Measurements from ENCODE around the gene SREK1IP1.
A peak's percentile ranks its signal among the peaks of the same experiment; 100 is the strongest.
"Not testable (repeated sequence)": the region's sequence is repeated elsewhere in the genome, so short reads cannot be mapped to it uniquely, and the experiment has no call there.

The SREK1IP1 gene

DNA sequence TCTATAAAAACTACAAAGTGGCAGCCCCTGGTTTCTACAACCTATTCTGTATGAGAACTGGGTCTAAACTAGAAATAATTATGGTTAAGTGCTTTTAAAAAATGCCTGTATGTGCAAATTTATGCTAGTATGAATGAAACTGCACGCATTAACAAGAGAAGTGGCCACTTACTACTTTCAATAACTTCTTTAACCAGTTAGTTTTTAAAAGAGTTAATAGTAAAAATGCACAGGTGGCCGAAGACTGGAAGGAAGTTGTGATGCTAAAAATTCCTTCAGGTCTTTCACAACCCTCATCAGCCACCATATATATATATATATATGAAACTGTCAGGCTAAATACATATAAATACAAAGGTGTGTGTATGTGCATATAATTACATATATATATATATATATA lies 41.3 kb downstream of the SREK1IP1 start:
- H3K4me3 ChIP-seq (ENCODE audit: insufficient read depth, low read depth, low read length) = no peak overlapping the region
- H3K27ac ChIP-seq (ENCODE audit: insufficient read depth, low read depth, low read length, poor library complexity, severe bottlenecking) = no peak overlapping the region
- WGBS, 2 experiments = 100% methylated on average over 1 of the region's 2 CpGs; no CpG with 5 or more reads in 1 of the 2 experiments
- H3K27me3 ChIP-seq (ENCODE audit: control insufficient read depth, insufficient read depth, low read length, poor library complexity, severe bottlenecking) = no peaks in the 10 kb centered on the region
- no peaks in the 10 kb centered on the region for H3K4me1 ChIP-seq (ENCODE audit: control insufficient read depth, insufficient read depth, low read length)
- peaks cover 4% of the 10 kb centered on the region for H3K36me3 ChIP-seq (ENCODE audit: control insufficient read depth, insufficient read depth, low read length)
- H3K9me3 ChIP-seq (ENCODE audit: control insufficient read depth, low read length) = no peaks in the 10 kb centered on the region

DNA sequence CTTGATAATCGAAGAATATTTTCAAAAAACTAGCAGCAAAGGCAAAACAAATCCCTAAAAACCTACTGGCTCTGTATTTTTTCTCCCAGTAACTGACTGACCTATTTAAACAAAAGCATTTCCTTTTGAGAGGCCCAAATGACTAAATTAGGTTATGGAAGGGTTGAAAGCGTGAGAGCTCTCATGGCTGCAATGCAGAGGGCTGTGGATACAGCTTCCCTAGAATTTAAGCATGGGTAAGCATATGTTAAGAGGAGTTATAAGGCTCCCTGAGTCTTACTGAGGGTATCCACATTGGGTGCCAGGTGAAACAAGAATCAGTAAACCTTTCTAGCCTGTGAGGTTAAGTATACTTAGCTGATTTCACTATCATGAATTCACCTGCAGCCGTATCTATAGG lies 45.9 kb downstream of the SREK1IP1 start:
- 92 to 94% methylated on average over 3 of the region's 3 CpGs for WGBS, 2 experiments
- H3K9me3 ChIP-seq (ENCODE audit: control insufficient read depth, low read length) = no peaks in the 10 kb centered on the region
- no peaks in the 10 kb centered on the region for H3K4me1 ChIP-seq (ENCODE audit: control insufficient read depth, insufficient read depth, low read length)
- no peak overlapping the region for H3K27ac ChIP-seq (ENCODE audit: insufficient read depth, low read depth, low read length, poor library complexity, severe bottlenecking)
- H3K27me3 ChIP-seq (ENCODE audit: control insufficient read depth, insufficient read depth, low read length, poor library complexity, severe bottlenecking) = no peaks in the 10 kb centered on the region
- H3K36me3 ChIP-seq (ENCODE audit: control insufficient read depth, insufficient read depth, low read length) = peaks cover 4% of the 10 kb centered on the region
- H3K4me3 ChIP-seq (ENCODE audit: insufficient read depth, low read depth, low read length) = no peak overlapping the region

DNA sequence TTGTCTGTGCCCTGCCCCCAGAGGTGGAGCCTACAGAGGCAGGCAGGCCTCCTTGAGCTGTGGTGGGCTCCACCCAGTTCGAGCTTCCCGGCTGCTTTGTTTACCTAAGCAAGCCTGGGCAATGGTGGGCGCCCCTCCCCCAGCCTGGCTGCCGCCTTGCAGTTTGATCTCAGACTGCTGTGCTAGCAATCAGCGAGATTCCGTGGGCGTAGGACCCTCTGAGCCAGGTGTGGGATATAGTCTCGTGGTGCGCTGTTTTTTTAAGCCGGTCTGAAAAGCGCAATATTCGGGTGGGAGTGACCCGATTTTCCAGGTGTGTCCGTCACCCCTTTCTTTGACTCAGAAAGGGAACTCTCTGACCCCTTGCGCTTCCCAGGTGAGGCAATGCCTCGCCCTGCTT lies 54.0 kb downstream of the SREK1IP1 start:
- H3K4me1 ChIP-seq (ENCODE audit: control insufficient read depth, insufficient read depth, low read length); H3K36me3 ChIP-seq (ENCODE audit: control insufficient read depth, insufficient read depth, low read length); H3K4me3 ChIP-seq (ENCODE audit: insufficient read depth, low read depth, low read length); H3K27ac ChIP-seq (ENCODE audit: insufficient read depth, low read depth, low read length, poor library complexity, severe bottlenecking); H3K9me3 ChIP-seq (ENCODE audit: control insufficient read depth, low read length); H3K27me3 ChIP-seq (ENCODE audit: control insufficient read depth, insufficient read depth, low read length, poor library complexity, severe bottlenecking): not testable (repeated sequence)
- WGBS, 2 experiments = 71 to 87% methylated on average over 10 to 14 of the region's 16 CpGs

DNA sequence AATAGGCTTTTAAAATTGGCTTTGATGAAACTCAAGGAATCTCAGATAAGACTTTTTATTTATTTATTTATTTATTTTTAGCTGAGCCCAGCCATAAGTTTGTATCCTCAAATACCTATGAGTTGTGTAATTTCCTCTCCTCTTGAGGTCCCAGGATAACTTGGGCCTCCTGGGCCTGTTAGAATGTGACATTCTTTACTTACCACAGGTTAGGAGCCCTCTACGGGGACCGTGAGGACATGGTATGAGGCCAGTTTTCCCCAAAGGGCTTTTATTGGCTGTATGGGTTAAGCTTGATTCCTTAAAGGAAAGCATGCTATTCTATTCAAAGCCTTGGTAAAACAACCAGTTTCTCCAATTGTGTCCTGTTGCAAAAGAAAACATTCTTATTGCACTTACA lies 61.3 kb downstream of the SREK1IP1 start:
- Histone ChIP-seq H3K4me1 (ENCODE audit: control insufficient read depth, insufficient read depth, low read length) (no peaks in the 10 kb centered on the region), H3K36me3 (ENCODE audit: control insufficient read depth, insufficient read depth, low read length) (no peaks in the 10 kb centered on the region), H3K27ac (ENCODE audit: insufficient read depth, low read depth, low read length, poor library complexity, severe bottlenecking) (no peak overlapping the region), H3K4me3 (ENCODE audit: insufficient read depth, low read depth, low read length) (no peak overlapping the region), H3K9me3 (ENCODE audit: control insufficient read depth, low read length) (no peaks in the 10 kb centered on the region), H3K27me3 (ENCODE audit: control insufficient read depth, insufficient read depth, low read length, poor library complexity, severe bottlenecking) (no peaks in the 10 kb centered on the region)
- WGBS, 2 experiments = 94% methylated on average over 2 of the region's 2 CpGs

DNA sequence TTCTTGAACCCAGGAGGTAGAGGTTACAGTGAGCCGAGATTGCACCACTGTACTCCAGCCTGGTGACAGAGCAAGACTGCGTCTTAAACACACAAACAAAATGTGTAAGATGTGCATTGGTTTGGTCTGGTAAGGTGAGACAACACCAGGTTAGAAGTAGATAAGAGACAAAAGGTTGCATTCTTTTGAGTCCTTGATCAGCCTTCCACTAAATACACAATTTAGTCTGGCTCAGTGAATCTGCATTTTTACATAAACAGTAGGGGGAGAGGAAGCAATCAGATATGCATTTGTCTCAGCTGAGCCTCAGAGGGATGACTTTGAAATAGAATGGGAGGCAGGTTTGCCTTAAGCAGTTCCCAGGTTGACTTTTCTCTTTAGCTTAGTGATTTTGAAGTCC lies 62.4 kb downstream of the SREK1IP1 start:
- H3K27me3 ChIP-seq (ENCODE audit: control insufficient read depth, insufficient read depth, low read length, poor library complexity, severe bottlenecking); H3K4me1 ChIP-seq (ENCODE audit: control insufficient read depth, insufficient read depth, low read length); H3K27ac ChIP-seq (ENCODE audit: insufficient read depth, low read depth, low read length, poor library complexity, severe bottlenecking); H3K4me3 ChIP-seq (ENCODE audit: insufficient read depth, low read depth, low read length); H3K36me3 ChIP-seq (ENCODE audit: control insufficient read depth, insufficient read depth, low read length); H3K9me3 ChIP-seq (ENCODE audit: control insufficient read depth, low read length): not testable (repeated sequence)
- WGBS, 2 experiments = 40 to 41% methylated on average over 2 of the region's 2 CpGs

DNA sequence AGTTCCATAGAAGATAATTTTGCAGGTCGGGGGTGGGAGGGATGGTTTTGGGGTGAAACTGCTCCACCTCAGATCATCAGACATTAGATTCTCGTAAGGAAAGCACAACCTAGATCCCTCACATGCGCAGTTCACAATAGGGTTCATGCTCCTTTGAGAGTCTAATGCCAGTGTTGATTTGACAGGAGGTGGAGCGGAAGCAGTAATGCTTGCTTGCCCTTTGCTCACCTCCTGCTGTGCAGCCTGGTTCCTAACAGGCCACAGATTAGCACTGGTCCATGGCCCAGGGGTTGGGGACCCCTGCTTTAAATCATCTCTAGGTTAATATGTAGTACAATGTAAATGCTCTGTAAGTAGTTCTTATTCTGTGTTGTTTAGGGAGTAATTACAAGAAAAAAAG lies 67.7 kb downstream of the SREK1IP1 start:
- no peak overlapping the region for H3K4me3 ChIP-seq (ENCODE audit: insufficient read depth, low read depth, low read length)
- no peaks in the 10 kb centered on the region for H3K27me3 ChIP-seq (ENCODE audit: control insufficient read depth, insufficient read depth, low read length, poor library complexity, severe bottlenecking)
- 93 to 94% methylated on average over 4 of the region's 4 CpGs for WGBS, 2 experiments
- H3K9me3 ChIP-seq (ENCODE audit: control insufficient read depth, low read length) = no peaks in the 10 kb centered on the region
- H3K4me1 ChIP-seq (ENCODE audit: control insufficient read depth, insufficient read depth, low read length) = no peaks in the 10 kb centered on the region
- H3K36me3 ChIP-seq (ENCODE audit: control insufficient read depth, insufficient read depth, low read length) = peaks cover 2% of the 10 kb centered on the region
- H3K27ac ChIP-seq (ENCODE audit: insufficient read depth, low read depth, low read length, poor library complexity, severe bottlenecking) = no peak overlapping the region

DNA sequence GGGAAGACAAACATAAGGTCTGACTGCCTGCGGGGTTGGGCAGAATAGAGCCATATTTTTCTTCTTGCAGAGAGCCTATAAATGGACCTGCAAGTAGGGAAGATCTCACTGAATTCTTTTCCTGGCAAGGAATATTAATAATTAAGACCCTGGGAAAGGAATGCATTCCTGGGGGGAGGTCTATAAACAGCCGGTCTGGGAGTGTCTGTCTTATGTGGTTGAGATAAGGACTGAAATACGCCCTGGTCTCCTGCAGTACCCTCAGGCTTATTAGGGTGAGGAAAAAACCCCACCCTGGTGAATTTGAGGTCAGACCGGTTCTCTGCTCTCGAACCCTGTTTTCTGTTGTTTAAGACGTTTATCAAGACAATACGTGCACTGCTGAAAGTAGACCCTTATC lies 72.1 kb downstream of the SREK1IP1 start:
- H3K27me3 ChIP-seq (ENCODE audit: control insufficient read depth, insufficient read depth, low read length, poor library complexity, severe bottlenecking); H3K27ac ChIP-seq (ENCODE audit: insufficient read depth, low read depth, low read length, poor library complexity, severe bottlenecking); H3K9me3 ChIP-seq (ENCODE audit: control insufficient read depth, low read length); H3K4me3 ChIP-seq (ENCODE audit: insufficient read depth, low read depth, low read length); H3K4me1 ChIP-seq (ENCODE audit: control insufficient read depth, insufficient read depth, low read length); H3K36me3 ChIP-seq (ENCODE audit: control insufficient read depth, insufficient read depth, low read length): not testable (repeated sequence)
- 93 to 94% methylated on average over 7 of the region's 7 CpGs for WGBS, 2 experiments

DNA sequence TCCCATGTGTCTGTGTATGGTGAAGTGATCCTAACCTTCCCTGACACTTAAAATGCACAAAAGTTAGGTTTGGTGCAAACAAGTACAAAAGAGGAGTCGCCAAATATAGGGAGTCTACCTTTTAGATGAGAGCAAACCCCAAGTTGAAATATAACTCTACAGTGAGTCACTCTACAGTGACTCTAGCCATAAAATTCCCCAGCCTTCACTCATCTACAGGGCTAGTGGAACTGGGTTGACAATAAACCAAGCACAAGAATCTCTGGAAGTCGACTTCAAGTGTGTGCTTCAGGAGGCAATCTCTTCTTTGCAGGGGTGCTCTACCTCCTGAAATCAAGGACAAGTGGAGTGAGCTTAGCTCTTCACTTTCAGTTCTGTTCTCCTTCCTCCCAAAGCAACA lies 74.9 kb downstream of the SREK1IP1 start:
- Histone ChIP-seq H3K4me1 (ENCODE audit: control insufficient read depth, insufficient read depth, low read length) (peaks cover 5% of the 10 kb centered on the region), H3K4me3 (ENCODE audit: insufficient read depth, low read depth, low read length) (no peak overlapping the region), H3K9me3 (ENCODE audit: control insufficient read depth, low read length) (no peaks in the 10 kb centered on the region), H3K27ac (ENCODE audit: insufficient read depth, low read depth, low read length, poor library complexity, severe bottlenecking) (no peak overlapping the region), H3K27me3 (ENCODE audit: control insufficient read depth, insufficient read depth, low read length, poor library complexity, severe bottlenecking) (peaks cover 30% of the 10 kb centered on the region), H3K36me3 (ENCODE audit: control insufficient read depth, insufficient read depth, low read length) (peaks cover 2% of the 10 kb centered on the region)
- WGBS, 2 experiments = 86 to 90% methylated on average over 2 of the region's 2 CpGs

DNA sequence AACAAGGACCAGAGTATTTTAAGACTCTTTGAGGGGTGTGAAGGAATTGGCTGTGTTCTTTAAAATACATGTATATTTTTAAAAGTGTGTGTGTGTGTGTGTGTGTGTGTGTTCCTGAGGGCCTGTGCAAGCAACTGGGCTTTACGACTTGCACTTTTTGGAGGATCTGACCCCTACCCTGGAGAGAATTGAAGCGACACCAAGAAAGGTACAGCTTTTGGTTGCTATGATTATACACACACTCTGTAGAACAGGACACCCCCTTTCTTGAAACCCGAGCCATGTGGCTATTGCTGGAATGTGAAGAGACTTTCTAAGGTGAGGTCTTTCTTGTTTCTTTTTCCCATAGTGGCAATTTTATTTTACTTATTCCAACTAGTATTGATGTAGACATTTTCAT lies 77.2 kb downstream of the SREK1IP1 start:
- WGBS, 2 experiments = 50 to 54% methylated on average over 2 to 3 of the region's 3 CpGs
- H3K27me3 ChIP-seq (ENCODE audit: control insufficient read depth, insufficient read depth, low read length, poor library complexity, severe bottlenecking) = peaks cover 33% of the 10 kb centered on the region
- H3K36me3 ChIP-seq (ENCODE audit: control insufficient read depth, insufficient read depth, low read length) = no peaks in the 10 kb centered on the region
- no peaks in the 10 kb centered on the region for H3K9me3 ChIP-seq (ENCODE audit: control insufficient read depth, low read length)
- H3K4me3 ChIP-seq (ENCODE audit: insufficient read depth, low read depth, low read length) = peak overlapping the region; percentile 53
- H3K4me1 ChIP-seq (ENCODE audit: control insufficient read depth, insufficient read depth, low read length) = peaks cover 5% of the 10 kb centered on the region
- H3K27ac ChIP-seq (ENCODE audit: insufficient read depth, low read depth, low read length, poor library complexity, severe bottlenecking) = no peak overlapping the region

DNA sequence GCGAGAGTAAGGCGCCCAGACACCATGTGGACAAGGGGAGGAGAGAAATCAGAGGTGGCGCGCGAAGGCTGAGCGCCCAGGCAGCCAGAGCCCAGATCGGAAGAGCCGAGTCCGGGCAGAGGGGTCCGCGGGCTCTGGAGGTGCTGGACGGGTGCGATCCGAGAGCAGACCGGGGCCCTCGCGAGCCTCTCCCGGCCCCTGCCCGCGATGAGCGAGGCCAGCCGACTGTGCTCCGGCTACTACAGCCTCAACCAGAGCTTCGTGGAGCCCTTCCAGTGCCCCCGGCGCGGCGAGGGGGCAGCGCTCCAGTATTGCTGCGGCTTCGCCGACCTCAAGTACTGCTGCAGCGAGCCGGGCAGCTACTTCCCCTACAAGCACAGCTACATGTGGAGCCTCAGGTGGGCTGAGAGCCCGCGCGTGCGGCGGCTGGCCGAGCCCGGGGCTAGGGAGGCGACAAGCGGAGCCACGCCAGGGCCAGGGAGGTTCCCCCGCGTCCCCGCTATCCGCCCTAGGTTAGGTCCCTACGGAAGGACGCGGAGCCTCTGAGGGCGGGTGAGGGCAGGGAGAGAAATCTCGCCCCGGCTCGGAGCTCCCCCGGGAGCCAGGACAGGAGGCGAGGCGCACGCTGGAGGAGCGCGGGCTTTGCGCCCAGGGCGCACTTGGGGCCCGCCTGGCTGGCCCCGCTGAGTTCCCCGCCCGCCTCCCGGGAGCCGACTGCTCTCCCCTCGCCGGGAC lies 77.9 kb downstream of the SREK1IP1 start, which contains the start of gene SHISAL2B:
Gene SHISAL2B (plus strand): TSS at position 87 of the 735 bp plus-strand sequence. CDS start 121 bp downstream, at position 208.
- Histone ChIP-seq H3K9me3 (ENCODE audit: control insufficient read depth, low read length) (no peaks in the 10 kb centered on the region), H3K4me3 (ENCODE audit: insufficient read depth, low read depth, low read length) (peak within 1 kb of the TSS; percentile 53), H3K27me3 (ENCODE audit: control insufficient read depth, insufficient read depth, low read length, poor library complexity, severe bottlenecking) (peaks cover 33% of the 10 kb centered on the region), H3K4me1 (ENCODE audit: control insufficient read depth, insufficient read depth, low read length) (peaks cover 5% of the 10 kb centered on the region), H3K27ac (ENCODE audit: insufficient read depth, low read depth, low read length, poor library complexity, severe bottlenecking) (peak within 1 kb of the TSS; percentile 8), H3K36me3 (ENCODE audit: control insufficient read depth, insufficient read depth, low read length) (no peaks in the 10 kb centered on the region)
- 1% methylated on average over 71 of the region's 71 CpGs for WGBS, 2 experiments

DNA sequence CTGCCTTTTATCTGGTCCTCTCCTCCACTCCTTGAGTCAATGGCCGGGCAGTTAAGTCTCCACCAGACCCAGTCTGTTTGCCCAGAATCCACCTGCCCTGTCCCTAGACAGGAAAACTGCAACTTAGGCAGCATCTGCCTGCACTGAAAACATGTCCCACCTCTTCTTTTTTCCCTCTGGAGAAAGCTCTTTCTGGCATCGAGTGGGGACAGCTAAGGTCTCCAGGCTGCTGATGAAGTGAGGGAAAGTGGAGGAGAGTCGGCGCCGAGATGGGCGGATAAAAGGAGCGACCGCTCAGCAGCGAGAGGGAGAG lies 78.4 kb downstream of the SREK1IP1 start:
- H3K27ac ChIP-seq (ENCODE audit: insufficient read depth, low read depth, low read length, poor library complexity, severe bottlenecking) = no peak overlapping the region
- WGBS, 2 experiments = 3 to 4% methylated on average over 9 of the region's 9 CpGs
- H3K9me3 ChIP-seq (ENCODE audit: control insufficient read depth, low read length) = no peaks in the 10 kb centered on the region
- H3K36me3 ChIP-seq (ENCODE audit: control insufficient read depth, insufficient read depth, low read length) = no peaks in the 10 kb centered on the region
- H3K27me3 ChIP-seq (ENCODE audit: control insufficient read depth, insufficient read depth, low read length, poor library complexity, severe bottlenecking) = peaks cover 33% of the 10 kb centered on the region
- peaks cover 5% of the 10 kb centered on the region for H3K4me1 ChIP-seq (ENCODE audit: control insufficient read depth, insufficient read depth, low read length)
- H3K4me3 ChIP-seq (ENCODE audit: insufficient read depth, low read depth, low read length) = peak overlapping the region; percentile 53

Data from ectodermal cell (in vitro differentiated cells).